ENCODE data around the gene SGCD. TPM values are rescaled to one million over a fixed set of nuclear protein-coding genes. Genes with fewer than 3 reads are reported as not detected.

Gene SGCD
- total and polyA plus RNA-seq, 9 of the 15 experiments (the other 6 are each of a cell fraction or from before 2014, with no cell fraction given), result not detected

- no peak overlapping the region for H3K9ac ChIP-seq (ENCODE audit: insufficient read depth in 1 of 2, low read depth in 2 of 2, low read length in 2 of 2)
- intact Hi-C loops (cut with micrococcal nuclease), result no loop called here
- H2AFZ ChIP-seq (ENCODE audit: low read depth, low read length), result no peak overlapping the region
- H3K9me1 ChIP-seq (ENCODE audit: control insufficient read depth, insufficient read depth, low read length), result no peaks in the 10 kb centered on the region
- CTCF ChIA-PET (ENCODE audit: low intra/inter-chr PET ratio), result no interaction called here
- H3K4me1 ChIP-seq (replicated peaks in 1 of 2; ENCODE audit: control insufficient read depth in 2 of 2, insufficient read depth in 2 of 2, low read length in 2 of 2), result no peaks in the 10 kb centered on the region
- FAIRE-seq (no peak), DNase-seq (ENCODE audit: extremely low read depth in 1 of 4, low spot score in 3 of 4) (no peak), ATAC-seq (no peak)
- TF ChIP-seq ZNF124 (CRISPR knock-in tag; IDR thresholded peaks at IDR 0.05), result no peak
- no peaks in the 10 kb centered on the region for H3K27me3 ChIP-seq (ENCODE audit: control insufficient read depth in 2 of 2, insufficient read depth in 2 of 2, low read length in 2 of 2)
- 0 out of 2 replicates have a peak, but pooled peaks cover 1% of the 10 kb centered on the region for H3K9me3 ChIP-seq (replicated peaks; ENCODE audit: control insufficient read depth, insufficient read depth, low read depth, low read length)
- in situ Hi-C loops (cut with MboI), result no loop called here
- H4K20me1 ChIP-seq (replicated peaks; ENCODE audit: control insufficient read depth, insufficient read depth, low read length), result no peaks in the 10 kb centered on the region
- no peaks in the 10 kb centered on the region for H3K79me2 ChIP-seq (ENCODE audit: control insufficient read depth, insufficient read depth, low read length)
- H3K27ac ChIP-seq (ENCODE audit: extremely low read depth, low read depth, low read length), result no peak overlapping the region
- POLR2A ChIA-PET, result no interaction called here
- H3K36me3 ChIP-seq (ENCODE audit: control insufficient read depth, insufficient read depth, low read length), result no peaks in the 10 kb centered on the region
- H3K4me3 ChIP-seq, result no peak overlapping the region
- H3K4me2 ChIP-seq (ENCODE audit: insufficient read depth, low read length), result no peak overlapping the region
- no TSS peak for BruUV-seq (replicated peaks)
Observed at GRCh38 chr5:156376751-156377150, 49.8 kb downstream of the SGCD start.

- ATAC-seq (no peak), FAIRE-seq (no peak), DNase-seq (ENCODE audit: extremely low read depth in 1 of 4, low spot score in 3 of 4) (no peak)
- H3K79me2 ChIP-seq (ENCODE audit: control insufficient read depth, insufficient read depth, low read length), result no peaks in the 10 kb centered on the region
- CTCF ChIA-PET (ENCODE audit: low intra/inter-chr PET ratio), result no interaction called here
- H3K36me3 ChIP-seq (ENCODE audit: control insufficient read depth, insufficient read depth, low read length), result no peaks in the 10 kb centered on the region
- H2AFZ ChIP-seq (ENCODE audit: low read depth, low read length), result no peak overlapping the region
- BruUV-seq (replicated peaks), result no TSS peak
- TF ChIP-seq JUNB (CRISPR knock-in tag; conservative IDR thresholded peaks at IDR 0.05) (no peak), RNF2 (IDR thresholded peaks at IDR 0.05) (no peak), PRMT5 (CRISPR knock-in tag; IDR thresholded peaks at IDR 0.05) (no peak), SIN3A (IDR thresholded peaks at IDR 0.05; ENCODE audit: borderline replicate concordance in 2 of 2, control insufficient read depth in 1 of 2, low read depth in 2 of 2, low read length in 2 of 2) (no peak), BACH1 (tag; IDR thresholded peaks at IDR 0.05) (no peak)
- TF ChIP-seq, protein P1, sequence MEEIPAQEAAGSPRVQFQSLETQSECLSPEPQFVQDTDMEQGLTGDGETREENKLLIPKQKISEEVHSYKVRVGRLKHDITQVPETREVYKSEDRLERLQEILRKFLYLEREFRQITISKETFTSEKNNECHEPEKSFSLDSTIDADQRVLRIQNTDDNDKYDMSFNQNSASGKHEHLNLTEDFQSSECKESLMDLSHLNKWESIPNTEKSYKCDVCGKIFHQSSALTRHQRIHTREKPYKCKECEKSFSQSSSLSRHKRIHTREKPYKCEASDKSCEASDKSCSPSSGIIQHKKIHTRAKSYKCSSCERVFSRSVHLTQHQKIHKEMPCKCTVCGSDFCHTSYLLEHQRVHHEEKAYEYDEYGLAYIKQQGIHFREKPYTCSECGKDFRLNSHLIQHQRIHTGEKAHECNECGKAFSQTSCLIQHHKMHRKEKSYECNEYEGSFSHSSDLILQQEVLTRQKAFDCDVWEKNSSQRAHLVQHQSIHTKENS (CRISPR knock-in tag; IDR thresholded peaks at IDR 0.05), result no peak
- no peak overlapping the region for H3K4me2 ChIP-seq (ENCODE audit: insufficient read depth, low read length)
- intact Hi-C loops (cut with micrococcal nuclease) (no loop called here), in situ Hi-C loops (cut with MboI) (no loop called here)
- 0% methylated on average over 2 of the region's 2 CpGs for WGBS (ENCODE audit: insufficient coverage, low coverage, missing lambda C conversion rate)
- POLR2A ChIA-PET, result no interaction called here
- H3K9me1 ChIP-seq (ENCODE audit: control insufficient read depth, insufficient read depth, low read length), result no peaks in the 10 kb centered on the region
- H3K9ac ChIP-seq (ENCODE audit: insufficient read depth in 1 of 2, low read depth in 2 of 2, low read length in 2 of 2), result no peak overlapping the region
- no peak overlapping the region for H3K27ac ChIP-seq (ENCODE audit: extremely low read depth, low read depth, low read length)
- no peak overlapping the region for H3K4me3 ChIP-seq
- H3K27me3 ChIP-seq (ENCODE audit: control insufficient read depth in 2 of 2, insufficient read depth in 2 of 2, low read length in 2 of 2), result no peaks in the 10 kb centered on the region
- no peaks in the 10 kb centered on the region for H3K4me1 ChIP-seq (replicated peaks in 1 of 2; ENCODE audit: control insufficient read depth in 2 of 2, insufficient read depth in 2 of 2, low read length in 2 of 2)
- no peaks in the 10 kb centered on the region for H4K20me1 ChIP-seq (replicated peaks; ENCODE audit: control insufficient read depth, insufficient read depth, low read length)
- H3K9me3 ChIP-seq (replicated peaks; ENCODE audit: control insufficient read depth, insufficient read depth, low read depth, low read length), result 0 out of 2 replicates have a peak, but pooled peaks cover 1% of the 10 kb centered on the region
Observed at GRCh38 chr5:156378159-156378558, 51.2 kb downstream of the SGCD start.
